IPS-15b (cell line): ENCODE data around the gene NADSYN1.

Source experiments
- H3K27me3 ChIP-seq: one replicate; pipeline ENCODE4 v1.6.1; 2013; ENCODE audit warnings: low read length; ENCODE audit not compliant: control insufficient read depth, insufficient read depth
- H3K36me3 ChIP-seq: one replicate; pipeline ENCODE4 v1.6.1; 2013; ENCODE audit warnings: low read length; ENCODE audit not compliant: control insufficient read depth, insufficient read depth
- H3K4me1 ChIP-seq: one replicate; pipeline ENCODE4 v1.6.1; 2013; ENCODE audit warnings: mild to moderate bottlenecking, low read length; ENCODE audit not compliant: control insufficient read depth, insufficient read depth
- H3K4me3 ChIP-seq: one replicate; pipeline ENCODE4 v1.5.1; 2013; ENCODE audit warnings: low read depth, low read length
- H3K9ac ChIP-seq: one replicate; pipeline ENCODE4 v1.6.1; 2013; ENCODE audit warnings: low read depth, mild to moderate bottlenecking, low read length
- H3K9me3 ChIP-seq: one replicate; pipeline ENCODE4 v1.6.1; 2013; ENCODE audit warnings: mild to moderate bottlenecking, low read length; ENCODE audit not compliant: control insufficient read depth, insufficient read depth

The NADSYN1 gene

DNA sequence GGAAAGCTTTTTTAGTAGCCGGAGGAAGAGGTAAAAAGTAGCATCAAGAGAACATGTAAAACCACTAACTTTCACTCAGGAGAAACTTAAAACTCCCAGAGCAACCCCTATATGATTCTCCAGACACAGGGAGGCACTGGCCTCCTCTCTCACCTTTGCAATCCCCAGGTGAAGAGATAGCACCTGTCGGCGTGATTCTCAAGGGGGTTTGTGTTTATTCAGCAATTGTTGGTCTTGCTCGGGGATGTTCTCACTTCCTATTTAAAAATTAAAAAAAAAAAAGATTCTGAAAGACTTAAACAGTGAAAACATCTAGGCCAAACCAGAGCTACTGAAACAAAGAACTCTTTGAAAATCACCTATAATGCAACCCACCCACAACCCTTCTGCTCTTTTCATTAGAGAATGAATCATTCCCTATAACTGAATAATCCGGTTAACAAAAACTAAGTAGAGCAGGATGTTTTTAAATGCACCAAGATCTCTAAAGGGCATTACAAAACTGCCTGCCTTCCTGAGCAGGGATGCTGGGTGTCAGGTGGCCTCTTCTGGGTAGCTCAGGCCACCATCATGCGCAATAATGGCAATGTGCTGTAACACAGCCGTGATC lies 29.7 kb upstream of the NADSYN1 start:
- Histone ChIP-seq H3K4me1 (no peaks in the 10 kb centered on the region), H3K4me3 (no peak overlapping the region), H3K36me3 (no peaks in the 10 kb centered on the region), H3K27me3 (no peaks in the 10 kb centered on the region), H3K9me3 (no peaks in the 10 kb centered on the region), H3K9ac (no peak overlapping the region)

DNA sequence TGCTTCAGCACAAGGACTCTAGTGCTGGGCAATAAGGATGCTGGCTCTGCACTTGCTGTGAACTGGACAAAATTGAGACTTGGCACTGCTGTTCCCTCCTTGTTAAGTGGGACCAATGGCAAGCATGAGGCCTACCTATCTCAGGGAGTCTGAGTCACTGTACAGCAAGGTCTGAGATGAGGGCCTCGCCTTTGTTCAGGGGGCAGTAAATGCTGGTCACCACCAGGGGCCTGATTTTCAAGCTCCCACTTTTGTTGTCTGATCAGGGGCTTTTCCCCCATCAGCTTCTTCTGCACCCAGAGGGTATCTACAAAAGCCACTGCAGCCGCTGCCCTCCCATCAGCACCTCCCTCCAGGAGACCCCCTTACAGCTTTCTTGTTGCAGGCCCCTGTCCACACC lies 27.6 kb upstream of the NADSYN1 start:
- H3K9me3 ChIP-seq = no peaks in the 10 kb centered on the region
- no peaks in the 10 kb centered on the region for H3K27me3 ChIP-seq
- H3K4me3 ChIP-seq = no peak overlapping the region
- no peaks in the 10 kb centered on the region for H3K36me3 ChIP-seq
- H3K4me1 ChIP-seq = no peaks in the 10 kb centered on the region
- no peak overlapping the region for H3K9ac ChIP-seq

DNA sequence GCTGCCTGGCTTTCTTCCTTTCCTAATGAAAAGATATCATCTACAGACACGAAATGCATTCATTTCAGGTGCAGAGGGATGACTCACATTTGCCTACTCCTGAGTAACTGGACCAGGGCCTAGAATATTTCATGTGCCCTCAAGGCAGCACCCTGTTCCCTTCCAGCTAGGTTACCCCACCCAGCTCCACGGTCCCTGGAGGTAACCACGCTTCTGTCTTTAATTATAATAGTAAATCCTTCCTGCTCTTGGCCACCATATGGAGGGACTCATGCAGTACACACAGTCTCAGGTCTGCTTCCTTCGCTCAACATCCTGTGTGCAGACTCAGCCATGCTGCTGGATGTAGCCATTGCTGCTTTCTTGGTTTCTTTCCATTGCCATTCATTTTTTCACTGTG lies 27.1 kb upstream of the NADSYN1 start:
- H3K9me3 ChIP-seq = no peaks in the 10 kb centered on the region
- H3K4me1 ChIP-seq = no peaks in the 10 kb centered on the region
- no peaks in the 10 kb centered on the region for H3K36me3 ChIP-seq
- H3K4me3 ChIP-seq = no peak overlapping the region
- no peaks in the 10 kb centered on the region for H3K27me3 ChIP-seq
- no peak overlapping the region for H3K9ac ChIP-seq

DNA sequence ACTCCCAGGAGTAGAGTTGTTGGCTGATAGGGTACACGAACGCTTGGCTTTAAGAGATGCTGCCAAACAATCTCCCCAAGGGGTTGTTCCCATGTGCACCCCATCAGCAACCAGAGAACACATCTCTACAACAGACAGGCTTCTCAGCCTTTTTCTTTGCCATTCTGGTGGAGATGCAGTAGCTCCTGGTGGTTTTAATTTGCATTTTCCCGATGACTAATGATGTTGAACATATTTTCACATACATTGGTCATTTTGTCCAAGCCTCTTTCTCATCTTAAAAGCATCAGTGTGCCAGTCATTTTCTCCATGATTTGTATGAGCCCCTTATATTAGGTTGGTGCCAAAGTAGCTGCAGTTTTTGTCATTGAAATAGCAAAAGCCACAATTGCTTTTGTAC lies 26.6 kb upstream of the NADSYN1 start:
- Histone ChIP-seq H3K4me3 (no peak overlapping the region), H3K36me3 (no peaks in the 10 kb centered on the region), H3K9ac (no peak overlapping the region), H3K27me3 (no peaks in the 10 kb centered on the region), H3K4me1 (no peaks in the 10 kb centered on the region), H3K9me3 (no peaks in the 10 kb centered on the region)

DNA sequence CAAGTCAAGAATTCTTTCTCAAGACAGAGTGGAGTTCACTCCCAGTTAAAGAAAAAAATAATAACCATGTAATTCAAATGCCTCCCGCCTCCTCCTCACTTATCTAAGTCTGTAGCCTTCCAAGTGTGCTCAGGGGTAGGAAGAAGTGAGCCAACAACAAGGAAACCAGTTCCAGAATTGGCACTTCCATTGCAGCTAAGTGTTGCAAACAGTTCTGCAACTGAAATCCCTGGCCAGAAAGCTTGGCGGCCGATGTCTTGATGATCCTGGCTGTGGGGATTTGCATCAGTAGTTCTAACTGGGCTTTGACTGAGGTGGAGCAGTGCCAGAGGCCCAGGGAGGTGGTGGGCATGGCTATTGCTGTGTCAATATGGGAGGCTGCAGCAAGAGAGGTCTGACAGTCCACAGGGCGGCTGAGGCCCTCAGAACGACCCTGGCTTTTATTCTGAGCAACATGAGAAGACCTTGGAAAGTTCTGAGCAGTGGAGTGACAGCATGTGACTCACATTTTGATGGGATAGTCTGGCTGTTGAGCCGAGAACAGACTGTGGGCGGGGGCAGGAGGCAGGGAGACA lies 24.1 kb upstream of the NADSYN1 start:
- Histone ChIP-seq H3K36me3 (no peaks in the 10 kb centered on the region), H3K27me3 (no peaks in the 10 kb centered on the region)

DNA sequence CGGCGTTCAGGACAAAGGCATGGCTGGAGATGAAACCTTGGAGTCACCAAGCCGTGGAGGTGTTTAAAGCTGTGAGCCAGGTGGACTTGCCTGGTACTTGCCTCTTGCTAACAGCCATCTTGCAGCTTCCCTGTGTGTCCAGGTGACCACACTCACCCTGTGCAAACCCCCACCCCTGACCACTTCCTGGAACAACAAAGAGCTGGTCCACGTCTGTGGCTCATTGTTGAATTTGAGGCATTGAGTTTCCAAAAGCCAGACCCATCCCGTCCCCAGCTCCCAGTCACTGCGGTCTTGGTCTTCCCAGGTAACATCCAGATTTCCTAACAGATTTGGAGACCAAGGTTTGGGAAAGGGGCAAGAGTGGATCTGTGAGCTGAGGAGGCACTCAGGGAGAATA lies 23.3 kb upstream of the NADSYN1 start:
- no peaks in the 10 kb centered on the region for H3K36me3 ChIP-seq
- no peaks in the 10 kb centered on the region for H3K9me3 ChIP-seq
- no peak overlapping the region for H3K4me3 ChIP-seq
- H3K9ac ChIP-seq = no peak overlapping the region
- H3K4me1 ChIP-seq = no peaks in the 10 kb centered on the region
- no peaks in the 10 kb centered on the region for H3K27me3 ChIP-seq

More for the DNA sequence above, 24.1 kb upstream of the NADSYN1 start:
- no peak overlapping the region for H3K4me3 ChIP-seq
- H3K9me3 ChIP-seq = no peaks in the 10 kb centered on the region
- H3K4me1 ChIP-seq = no peaks in the 10 kb centered on the region
- H3K9ac ChIP-seq = no peak overlapping the region

DNA sequence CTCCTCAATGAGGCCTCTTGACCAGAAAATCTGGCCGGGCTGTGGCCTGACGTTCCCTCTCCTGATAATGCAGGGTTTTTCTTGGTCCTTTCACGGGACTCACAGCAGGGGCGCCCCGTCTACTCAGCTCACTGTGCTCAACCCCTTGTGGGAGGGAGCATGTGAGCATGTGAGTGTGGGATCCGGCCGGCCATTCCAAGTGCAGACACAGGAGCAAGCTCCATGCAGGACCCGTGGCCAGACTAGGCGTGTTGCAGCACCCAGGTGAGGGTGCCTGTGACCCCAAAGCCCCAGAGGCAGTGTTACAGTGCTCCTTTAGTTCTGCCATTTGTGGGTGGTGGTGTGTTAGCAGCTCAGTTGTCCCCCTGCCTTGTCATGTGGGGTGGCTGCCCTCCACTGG lies 22.8 kb upstream of the NADSYN1 start:
- Histone ChIP-seq H3K9me3 (no peaks in the 10 kb centered on the region), H3K4me3 (no peak overlapping the region), H3K36me3 (peaks cover under 1% of the 10 kb centered on the region), H3K9ac (no peak overlapping the region), H3K27me3 (no peaks in the 10 kb centered on the region), H3K4me1 (no peaks in the 10 kb centered on the region)

DNA sequence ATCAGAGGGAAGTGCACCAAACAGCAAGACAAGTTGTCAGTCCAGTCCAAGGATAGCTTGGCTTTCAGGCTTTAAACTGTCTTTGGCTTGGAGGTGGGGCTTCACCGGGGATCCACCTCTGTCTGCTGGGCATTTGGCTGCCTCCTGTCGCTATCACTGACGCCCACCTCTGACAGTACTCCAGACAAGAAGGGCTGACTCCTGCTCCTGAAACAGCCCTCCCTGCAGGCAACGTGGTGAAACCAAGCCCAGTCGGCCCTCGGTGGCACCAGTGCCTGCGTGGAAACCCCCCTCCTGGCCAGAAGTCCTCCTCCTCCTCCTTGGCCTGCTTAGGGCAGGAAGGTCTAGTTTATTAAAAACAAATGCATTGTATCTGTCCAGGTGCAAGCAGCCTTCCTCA lies 21.7 kb upstream of the NADSYN1 start:
- no peak overlapping the region for H3K4me3 ChIP-seq
- H3K9me3 ChIP-seq = no peaks in the 10 kb centered on the region
- peaks cover 7% of the 10 kb centered on the region for H3K36me3 ChIP-seq
- no peaks in the 10 kb centered on the region for H3K27me3 ChIP-seq
- no peaks in the 10 kb centered on the region for H3K4me1 ChIP-seq
- H3K9ac ChIP-seq = no peak overlapping the region

DNA sequence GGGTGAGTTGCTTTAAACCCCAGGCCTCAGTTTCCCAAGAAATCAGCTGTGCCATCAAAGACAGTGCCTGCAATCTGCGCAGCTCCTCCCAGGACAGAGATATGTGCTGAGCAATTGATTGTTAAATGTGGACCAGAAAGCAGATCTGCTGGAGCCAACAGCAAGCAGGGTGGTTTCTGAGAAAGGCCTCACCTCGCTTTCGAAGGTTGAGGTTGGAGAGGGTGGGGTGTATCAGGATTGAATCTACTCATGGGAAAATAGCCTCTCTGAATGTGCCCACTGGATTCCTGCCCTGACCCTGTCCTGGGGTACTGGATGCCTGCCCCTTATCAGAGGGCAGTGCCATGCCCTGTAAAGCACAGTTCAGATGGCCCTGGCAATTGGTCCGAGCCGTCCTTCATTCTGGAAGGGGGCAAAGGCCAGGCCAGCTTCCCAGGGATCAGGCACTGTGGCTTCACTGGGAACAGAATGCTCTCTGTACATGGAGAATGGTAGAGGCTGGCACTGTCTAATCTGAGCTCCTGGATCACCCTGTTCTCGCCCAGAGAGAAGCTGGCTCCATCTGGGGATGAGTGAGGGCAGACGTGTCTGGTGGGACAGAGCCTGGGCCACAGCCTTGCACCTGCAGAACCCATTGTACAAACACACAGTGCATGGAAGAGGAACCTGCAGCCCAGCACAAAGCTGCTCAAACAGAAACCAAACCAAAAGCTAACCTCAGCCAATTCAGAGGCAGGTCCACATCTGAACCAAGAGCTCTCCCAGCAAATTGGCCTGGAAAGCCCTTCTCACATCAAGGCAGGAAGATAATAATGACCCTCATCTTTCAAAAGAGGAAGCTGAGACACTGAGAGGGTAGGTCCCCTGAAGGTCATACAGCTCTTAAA lies 20.0 kb upstream of the NADSYN1 start:
- Histone ChIP-seq H3K4me1 (no peaks in the 10 kb centered on the region), H3K4me3 (no peak overlapping the region), H3K9ac (no peak overlapping the region), H3K36me3 (peaks cover 16% of the 10 kb centered on the region), H3K9me3 (no peaks in the 10 kb centered on the region), H3K27me3 (no peaks in the 10 kb centered on the region)

DNA sequence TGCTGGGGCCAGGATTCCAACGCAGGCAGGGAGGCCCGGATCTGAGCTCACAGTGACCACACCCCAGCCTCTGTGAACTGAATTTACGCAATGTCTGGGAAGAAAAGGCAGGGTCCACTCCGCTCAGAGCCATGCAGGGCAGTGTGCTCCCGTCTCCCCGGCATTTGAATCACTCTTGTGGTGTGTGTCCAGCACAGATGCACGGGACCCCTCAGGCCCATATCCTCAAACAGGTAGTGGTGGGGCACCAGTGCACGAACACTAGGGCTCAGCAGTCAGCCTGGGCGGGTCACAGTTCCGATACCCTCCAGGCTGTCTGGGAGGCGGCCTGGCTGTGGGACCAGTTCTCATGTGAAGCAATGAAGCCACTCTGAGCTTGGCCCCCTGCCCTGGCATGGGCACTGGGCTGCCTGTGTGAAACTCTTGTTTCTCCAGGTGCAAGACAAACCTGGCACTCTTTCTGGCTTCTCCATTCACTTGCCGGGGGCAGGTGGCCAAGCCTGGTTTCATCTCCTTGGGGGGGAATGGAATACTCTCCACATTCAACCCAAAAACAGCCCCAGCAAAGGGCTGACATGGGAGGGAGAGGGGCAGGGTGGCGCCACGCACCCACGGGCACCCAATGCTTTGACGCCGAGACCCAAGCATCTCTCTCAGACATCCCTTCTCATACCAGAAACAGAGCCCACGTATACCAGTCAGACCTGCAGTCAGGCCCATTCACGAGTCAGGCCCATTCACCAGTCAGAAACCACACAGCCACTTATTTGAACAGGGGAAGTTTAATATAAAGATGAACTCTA lies 19.2 kb upstream of the NADSYN1 start:
- no peaks in the 10 kb centered on the region for H3K4me1 ChIP-seq
- no peak overlapping the region for H3K9ac ChIP-seq
- H3K9me3 ChIP-seq = no peaks in the 10 kb centered on the region
- no peak overlapping the region for H3K4me3 ChIP-seq
- no peaks in the 10 kb centered on the region for H3K27me3 ChIP-seq
- H3K36me3 ChIP-seq = peaks cover 24% of the 10 kb centered on the region

DNA sequence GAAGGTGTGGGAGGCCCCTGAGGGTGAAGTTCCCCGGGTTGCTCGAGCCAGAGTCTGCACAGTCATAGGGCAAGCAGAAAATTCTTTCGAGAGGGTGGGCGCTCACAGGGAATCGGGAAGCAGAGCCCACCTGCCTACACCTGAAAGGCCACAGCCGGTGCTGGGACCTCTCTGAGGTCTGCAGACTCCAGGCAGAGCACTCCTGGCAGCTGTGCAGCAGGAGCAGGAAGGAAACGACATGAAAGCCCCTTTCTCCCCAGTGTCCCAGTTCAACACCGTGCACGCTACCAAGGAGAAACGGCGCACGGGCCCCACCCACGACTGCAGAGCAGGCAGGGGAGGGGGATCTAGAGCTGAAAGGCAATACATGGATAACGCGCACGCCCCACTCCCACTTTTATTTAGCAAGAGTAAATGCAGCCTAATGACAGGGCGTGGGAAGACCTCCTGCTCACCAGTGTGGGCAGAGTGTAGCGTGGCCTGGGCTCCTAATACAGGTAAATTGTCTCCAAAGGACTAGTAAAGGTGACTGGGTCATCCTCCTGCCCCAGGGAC lies 18.4 kb upstream of the NADSYN1 start:
- peaks cover 32% of the 10 kb centered on the region for H3K36me3 ChIP-seq
- H3K9me3 ChIP-seq = no peaks in the 10 kb centered on the region
- no peak overlapping the region for H3K9ac ChIP-seq
- no peaks in the 10 kb centered on the region for H3K27me3 ChIP-seq
- H3K4me1 ChIP-seq = no peaks in the 10 kb centered on the region
- H3K4me3 ChIP-seq = no peak overlapping the region
